ENCODE results near the gene TRPM2. TPM values are rescaled to one million over a fixed set of nuclear protein-coding genes. Genes with fewer than 3 reads are reported as not detected.

Gene TRPM2
- total RNA-seq, 1 experiment from 2014 or later: 11.0 TPM

GRCh38 chr21:44398499-44398898 is 45.1 kb downstream of the TRPM2 start:
- peaks cover 17% of the 10 kb centered on the region for H3K27me3 Mint-ChIP-seq (ENCODE audit: insufficient read depth, unreplicated experiment)
- H3K4me1 Mint-ChIP-seq (ENCODE audit: insufficient read depth, unreplicated experiment): no peaks in the 10 kb centered on the region
- POLR2A ChIA-PET: no interaction called here
- no TSS peak for BruUV-seq (replicated peaks)
- intact Hi-C loops (cut with micrococcal nuclease): no loop called here
- DNase-seq (ENCODE audit: unreplicated experiment): no peak
- H3K9me3 Mint-ChIP-seq (ENCODE audit: unreplicated experiment): peaks cover 7% of the 10 kb centered on the region
- CTCF ChIA-PET: no interaction called here
- H3K27ac Mint-ChIP-seq (ENCODE audit: low read depth, unreplicated experiment): no peak overlapping the region
- no peak for TF ChIP-seq CTCF (IDR thresholded peaks at IDR 0.05; ENCODE audit: unreplicated experiment)
- H3K4me3 Mint-ChIP-seq (ENCODE audit: unreplicated experiment): no peak overlapping the region
- no peaks in the 10 kb centered on the region for H3K36me3 Mint-ChIP-seq (ENCODE audit: insufficient read depth, unreplicated experiment)

- DNase-seq (ENCODE audit: unreplicated experiment): no peak
- ChIA-PET POLR2A (interaction anchor here (1.0 kb wide), 1 partner anchor 13 kb away, joined by 5 read pairs; no protein-coding TSS in a partner anchor), CTCF (no interaction called here)
- Mint-ChIP-seq H3K4me3 (ENCODE audit: unreplicated experiment) (no peak overlapping the region), H3K9me3 (ENCODE audit: unreplicated experiment) (peaks cover 7% of the 10 kb centered on the region), H3K4me1 (ENCODE audit: insufficient read depth, unreplicated experiment) (no peaks in the 10 kb centered on the region), H3K27ac (ENCODE audit: low read depth, unreplicated experiment) (no peak overlapping the region), H3K27me3 (ENCODE audit: insufficient read depth, unreplicated experiment) (peaks cover 10% of the 10 kb centered on the region), H3K36me3 (ENCODE audit: insufficient read depth, unreplicated experiment) (no peaks in the 10 kb centered on the region)
- intact Hi-C loops (cut with micrococcal nuclease): no loop called here
- no TSS peak for BruUV-seq (replicated peaks)
- no peak for TF ChIP-seq CTCF (IDR thresholded peaks at IDR 0.05; ENCODE audit: unreplicated experiment)
Observed at GRCh38 chr21:44399151-44399954, 45.9 kb downstream of the TRPM2 start.

- no peak for TF ChIP-seq CTCF (IDR thresholded peaks at IDR 0.05; ENCODE audit: unreplicated experiment)
- H3K27ac Mint-ChIP-seq (ENCODE audit: low read depth, unreplicated experiment): no peak overlapping the region
- ChIA-PET POLR2A (interaction anchor here (1.0 kb wide), 1 partner anchor 12 kb away, joined by 5 read pairs; no protein-coding TSS in a partner anchor), CTCF (no interaction called here)
- no peak overlapping the region for H3K4me3 Mint-ChIP-seq (ENCODE audit: unreplicated experiment)
- intact Hi-C loops (cut with micrococcal nuclease): no loop called here
- DNase-seq (ENCODE audit: unreplicated experiment): no peak
- no peaks in the 10 kb centered on the region for H3K4me1 Mint-ChIP-seq (ENCODE audit: insufficient read depth, unreplicated experiment)
- peaks cover 7% of the 10 kb centered on the region for H3K9me3 Mint-ChIP-seq (ENCODE audit: unreplicated experiment)
- no peaks in the 10 kb centered on the region for H3K36me3 Mint-ChIP-seq (ENCODE audit: insufficient read depth, unreplicated experiment)
- H3K27me3 Mint-ChIP-seq (ENCODE audit: insufficient read depth, unreplicated experiment): peaks cover 2% of the 10 kb centered on the region
- no TSS peak for BruUV-seq (replicated peaks)
Observed at GRCh38 chr21:44399955-44400790, 46.8 kb downstream of the TRPM2 start.

GRCh38 chr21:44400791-44401385 is 47.5 kb downstream of the TRPM2 start:
- CTCF ChIA-PET: no interaction called here
- intact Hi-C loops (cut with micrococcal nuclease): no loop called here
- H3K27ac Mint-ChIP-seq (ENCODE audit: low read depth, unreplicated experiment): no peak overlapping the region
- BruUV-seq (replicated peaks): no TSS peak
- no peaks in the 10 kb centered on the region for H3K27me3 Mint-ChIP-seq (ENCODE audit: insufficient read depth, unreplicated experiment)
- TF ChIP-seq CTCF (IDR thresholded peaks at IDR 0.05; ENCODE audit: unreplicated experiment): no peak
- no peak for DNase-seq (ENCODE audit: unreplicated experiment)
- no peaks in the 10 kb centered on the region for H3K4me1 Mint-ChIP-seq (ENCODE audit: insufficient read depth, unreplicated experiment)
- no peaks in the 10 kb centered on the region for H3K36me3 Mint-ChIP-seq (ENCODE audit: insufficient read depth, unreplicated experiment)
- H3K9me3 Mint-ChIP-seq (ENCODE audit: unreplicated experiment): peaks cover 8% of the 10 kb centered on the region
- no peak overlapping the region for H3K4me3 Mint-ChIP-seq (ENCODE audit: unreplicated experiment)
- POLR2A ChIA-PET: no interaction called here

Measured in MCF 10A (cell line).